HG03520 (cell line): Measurements from ENCODE around the gene GNL1.
"Not testable (repeated sequence)": the region's sequence is repeated elsewhere in the genome, so short reads cannot be mapped to it uniquely, and the experiment has no call there.

Experiments used
- ATAC-seq: cut with Tn5 transposase; IDR thresholded peaks from one replicate; pipeline ENCODE4 v1.9.1; 2021; ENCODE audit warnings: mild to moderate bottlenecking, moderate library complexity; ENCODE audit not compliant: unreplicated experiment

Gene GNL1

DNA sequence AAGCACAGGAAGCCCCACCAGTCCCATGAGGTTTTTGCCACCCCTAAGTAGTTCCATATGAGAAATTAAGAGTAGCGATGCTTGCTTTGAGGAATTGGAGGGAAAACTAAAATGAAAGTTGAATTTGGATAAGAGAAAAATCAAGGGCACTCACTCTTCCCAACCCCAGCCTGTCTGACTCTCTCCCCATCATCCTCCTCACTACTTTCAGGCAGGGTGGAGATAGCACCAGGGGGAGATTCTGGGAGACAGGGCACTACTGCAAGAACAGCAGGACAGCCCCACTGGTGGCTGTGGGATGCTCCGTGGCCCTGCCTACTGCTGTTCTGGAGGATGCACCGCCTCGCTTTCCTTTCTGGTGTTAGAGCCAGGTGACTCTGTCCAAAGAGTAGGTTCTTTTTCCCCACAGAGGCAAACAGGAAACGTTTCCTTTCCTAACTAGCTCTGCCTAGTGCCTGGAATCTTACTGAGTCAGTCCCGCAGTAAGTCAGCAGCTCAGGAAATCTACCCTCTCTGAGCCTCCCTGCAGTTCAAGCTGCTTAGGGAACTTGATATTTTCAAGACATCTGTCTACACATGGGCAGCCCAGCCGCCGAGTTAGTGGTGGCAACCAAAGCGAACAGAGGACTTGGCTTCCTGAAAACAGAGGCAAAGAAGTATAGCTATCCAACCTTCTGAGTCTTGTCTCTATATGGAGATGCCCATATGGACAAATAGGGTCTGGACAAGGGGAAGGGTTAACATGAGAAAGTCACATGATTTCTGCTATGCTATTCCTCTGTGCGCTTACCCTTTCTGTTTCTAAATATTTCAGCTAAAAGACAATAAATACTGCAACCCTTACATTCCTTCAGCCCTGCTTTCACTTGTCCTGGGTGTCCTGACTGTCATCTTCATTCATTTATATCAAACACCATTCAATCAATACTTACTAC is 55.6 kb downstream of the GNL1 start:
- ATAC-seq: no peak

- ATAC-seq: not testable (repeated sequence)
Measured at GRCh38 chr6:30498705-30499104, 57.6 kb downstream of the GNL1 start.

- ATAC-seq: no peak
Measured at GRCh38 chr6:30497714-30498113, 58.6 kb downstream of the GNL1 start.

- ATAC-seq: not testable (repeated sequence)
Measured at GRCh38 chr6:30497261-30497599, 59.1 kb downstream of the GNL1 start.

DNA sequence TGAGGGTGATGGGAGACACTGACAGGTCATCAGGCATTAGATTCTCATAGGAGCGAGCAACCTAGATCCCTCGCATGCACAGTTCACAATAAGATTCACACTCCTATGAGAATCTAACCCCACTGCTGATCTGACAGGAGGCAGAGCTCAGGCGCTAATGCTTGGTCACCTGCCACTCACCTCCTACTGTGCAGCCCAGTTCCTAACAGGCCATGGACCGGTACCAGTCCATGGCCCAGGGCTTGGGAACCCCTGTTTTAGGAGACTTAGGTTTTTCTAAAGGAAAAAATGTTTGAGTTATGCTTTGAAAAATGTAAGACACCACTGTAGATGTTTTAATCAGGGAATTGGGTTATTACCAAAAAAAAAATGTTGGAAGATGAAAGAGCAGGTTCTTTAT is 60.3 kb downstream of the GNL1 start:
- ATAC-seq: no peak

DNA sequence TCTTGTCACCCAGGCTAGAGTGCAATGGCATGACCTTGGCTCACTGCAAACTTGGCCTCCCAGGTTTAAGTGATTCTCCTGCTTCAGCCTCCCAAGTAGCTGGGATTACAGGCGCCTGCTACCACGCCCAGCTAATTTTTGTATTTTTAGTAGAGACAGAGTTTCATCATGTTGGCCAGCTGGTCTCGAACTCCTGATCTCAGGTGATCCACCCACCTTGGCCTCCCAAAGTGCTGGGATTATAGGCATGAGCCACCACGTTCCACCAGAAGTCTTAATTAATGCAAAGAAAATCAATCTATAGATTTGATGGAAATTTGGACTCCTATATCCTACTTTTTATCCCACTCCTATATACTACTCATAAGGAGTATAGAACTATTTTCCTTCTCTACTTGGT is 61.2 kb downstream of the GNL1 start:
- ATAC-seq: not testable (repeated sequence)

GRCh38 chr6:30494291-30494861 is 61.9 kb downstream of the GNL1 start:
- no peak for ATAC-seq

GRCh38 chr6:30493643-30494250 is 62.5 kb downstream of the GNL1 start:
- ATAC-seq: no peak

DNA sequence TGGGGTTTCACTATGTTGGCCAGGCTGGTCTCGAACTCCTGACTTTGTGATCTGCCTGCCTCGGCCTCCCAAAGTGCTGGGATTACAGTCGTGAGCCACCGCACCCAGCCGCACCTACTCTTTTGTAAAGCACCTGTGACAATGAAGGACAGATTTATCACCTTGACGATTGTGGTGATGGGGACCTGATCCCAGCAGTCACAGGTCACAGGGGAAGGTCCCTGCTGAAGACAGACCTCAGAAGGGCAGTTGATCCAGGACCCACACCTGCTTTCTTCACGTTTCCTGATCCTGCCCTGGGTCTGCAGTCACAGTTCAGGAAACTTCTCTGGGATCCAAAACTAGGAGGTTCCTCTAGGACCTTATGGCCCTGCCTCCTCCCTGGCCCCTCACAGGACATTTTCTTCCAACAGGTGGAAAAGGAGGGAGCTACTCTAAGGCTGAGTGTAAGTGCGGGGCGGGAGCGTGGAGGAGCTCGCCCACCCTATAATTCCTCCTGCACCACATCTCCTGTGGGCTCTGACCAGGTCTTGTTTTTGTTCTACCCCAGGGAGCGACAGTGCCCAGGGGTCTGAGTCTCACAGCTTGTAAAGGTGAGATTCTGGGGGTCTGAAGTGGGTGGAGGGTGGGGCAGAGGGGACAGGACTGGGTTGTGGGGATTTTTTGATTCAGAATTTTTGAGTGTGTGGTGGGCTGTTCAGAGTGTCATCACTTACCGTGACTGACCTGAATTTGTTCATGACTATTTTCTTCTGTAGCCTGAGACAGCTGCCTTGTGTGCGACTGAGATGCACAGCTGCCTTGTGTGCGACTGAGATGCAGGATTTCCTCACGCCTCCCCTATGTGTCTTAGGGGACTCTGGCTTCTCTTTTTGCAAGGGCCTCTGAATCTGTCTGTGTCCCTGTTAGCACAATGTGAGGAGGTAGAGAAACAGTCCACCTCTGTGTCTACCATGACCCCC is 64.0 kb downstream of the GNL1 start:
- no peak for ATAC-seq
